Effector memory CD8-positive, alpha-beta T cell (primary cell): ENCODE measurements around the gene OR5C1.

Experiments used
- ATAC-seq: fragments of 150-1000 bp; cut with Tn5 transposase; replicated peaks from 2 replicates; pipeline ENCODE4 v1.10.0; 2021; ENCODE audit warnings: mild to moderate bottlenecking, moderate library complexity
- DNase-seq, 3 experiments: peaks; one replicate each; pipeline ENCODE4 v3.0.0; 2021
- H3K27ac Mint-ChIP-seq, 2 donors: one replicate each; pipeline ENCODE4 v1.8.0; 2022; ENCODE audit warnings: mild to moderate bottlenecking in 2 of 2, mixed read lengths in 2 of 2, moderate library complexity in 2 of 2
- H3K27me3 Mint-ChIP-seq, 2 donors: one replicate each; pipeline ENCODE4 v1.8.0; 2022; ENCODE audit warnings: mixed read lengths in 2 of 2
- H3K36me3 Mint-ChIP-seq: one replicate; pipeline ENCODE4 v1.8.0; 2022; ENCODE audit warnings: mild to moderate bottlenecking, moderate library complexity, mixed read lengths; ENCODE audit not compliant: insufficient read depth
- H3K4me1 Mint-ChIP-seq, 2 donors: one replicate each; pipeline ENCODE4 v1.8.0; 2022; ENCODE audit warnings: low read depth in 2 of 2, mixed read lengths in 2 of 2
- H3K4me3 Mint-ChIP-seq, 2 donors: one replicate each; pipeline ENCODE4 v1.8.0; 2022; ENCODE audit warnings: mild to moderate bottlenecking in 2 of 2, mixed read lengths in 2 of 2, moderate library complexity in 2 of 2
- H3K9me3 Mint-ChIP-seq, 2 donors: one replicate each; pipeline ENCODE4 v1.8.0; 2022; ENCODE audit warnings: mixed read lengths in 2 of 2
- total RNA-seq, 9 experiments: gene quantifications; one replicate each; lab custom pipeline; 2026; lab: John Stamatoyannopoulos, UW

Gene OR5C1
- 0 reads per million in 9 experiments for total RNA-seq

DNA sequence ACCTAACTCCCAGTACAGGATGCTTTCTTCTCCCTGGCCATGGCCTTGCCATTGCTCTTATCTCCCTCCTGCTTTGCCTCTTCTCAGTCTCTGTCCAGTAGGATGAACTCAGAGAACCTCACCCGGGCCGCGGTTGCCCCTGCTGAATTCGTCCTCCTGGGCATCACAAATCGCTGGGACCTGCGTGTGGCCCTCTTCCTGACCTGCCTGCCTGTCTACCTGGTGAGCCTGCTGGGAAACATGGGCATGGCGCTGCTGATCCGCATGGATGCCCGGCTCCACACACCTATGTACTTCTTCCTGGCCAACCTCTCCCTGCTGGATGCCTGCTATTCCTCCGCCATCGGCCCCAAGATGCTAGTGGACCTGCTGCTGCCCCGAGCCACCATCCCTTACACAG is at the start of gene OR5C1:
Gene OR5C1 (plus strand): TSS at position 103 of the 400 bp plus-strand sequence. CDS start 0 bp downstream, at position 103.
- no peaks in the 10 kb centered on the region for H3K4me1 Mint-ChIP-seq
- no peaks in the 10 kb centered on the region for H3K9me3 Mint-ChIP-seq
- no peak within 1 kb of the TSS for H3K4me3 Mint-ChIP-seq
- H3K36me3 Mint-ChIP-seq: peaks cover 3% of the 10 kb centered on the region
- ATAC-seq (no peak), DNase-seq (no peak)
- H3K27me3 Mint-ChIP-seq: no peaks in the 10 kb centered on the region
- H3K27ac Mint-ChIP-seq: no peak within 1 kb of the TSS

DNA sequence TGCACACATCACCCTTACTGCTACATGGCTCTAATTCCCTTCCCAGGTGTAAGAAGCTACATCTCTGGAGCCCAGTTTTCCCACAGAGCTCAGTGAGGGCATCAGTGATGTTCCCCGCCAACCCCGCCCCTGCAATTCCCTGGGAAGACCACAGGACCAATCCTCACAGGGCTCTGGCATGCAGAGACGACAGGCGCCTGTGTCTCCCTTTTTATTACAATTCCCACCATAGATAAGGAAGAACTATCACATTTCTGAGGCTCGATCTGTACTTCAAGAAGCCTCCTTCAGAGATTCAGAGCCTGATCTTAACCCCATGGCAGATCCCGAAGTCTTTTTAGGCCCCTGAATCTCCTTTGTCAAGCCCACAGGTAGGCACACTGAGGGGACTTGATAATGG is 46.7 kb upstream of the OR5C1 start, which contains the start of gene OR1L6:
Gene OR1L6 (plus strand): TSS at position 301 of the 400 bp plus-strand sequence. CDS start 7,545 bp downstream, outside the sequence.
- Mint-ChIP-seq H3K36me3 (no peaks in the 10 kb centered on the region), H3K9me3 (no peaks in the 10 kb centered on the region)
- ATAC-seq: no peak

DNA sequence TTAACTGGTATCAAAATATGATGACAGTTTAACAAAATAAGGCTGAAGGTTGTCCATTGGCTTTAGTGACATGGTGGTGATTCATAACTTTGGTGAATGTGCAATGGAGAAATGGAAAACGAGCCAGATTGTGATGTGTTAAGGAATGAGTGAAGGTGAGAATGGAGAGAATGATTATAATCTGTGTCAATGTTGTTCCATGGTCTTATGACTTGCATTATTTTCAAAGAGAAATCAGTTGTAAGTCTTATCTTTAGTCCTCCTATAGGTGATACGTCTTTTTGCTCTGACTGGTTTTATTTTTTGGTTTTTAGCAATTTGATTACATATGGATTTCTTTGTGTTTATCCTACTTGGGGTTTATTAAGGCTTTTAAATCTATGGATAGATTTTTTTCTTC is 33.9 kb upstream of the OR5C1 start:
- no peaks in the 10 kb centered on the region for H3K36me3 Mint-ChIP-seq
- DNase-seq (no peak), ATAC-seq (no peak)
- H3K4me3 Mint-ChIP-seq: no peak overlapping the region
- H3K4me1 Mint-ChIP-seq: no peaks in the 10 kb centered on the region
- H3K9me3 Mint-ChIP-seq: peaks cover 6 to 26% of the 10 kb centered on the region in 2 donors
- no peak overlapping the region for H3K27ac Mint-ChIP-seq
- H3K27me3 Mint-ChIP-seq: peaks cover 20 to 31% of the 10 kb centered on the region in 2 donors

More for the DNA sequence above, 46.7 kb upstream of the OR5C1 start, which contains the start of gene OR1L6:
- no peak within 1 kb of the TSS for H3K4me3 Mint-ChIP-seq
- H3K27me3 Mint-ChIP-seq: peaks cover 0 to 5% of the 10 kb centered on the region in 2 donors
- no peak within 1 kb of the TSS for H3K27ac Mint-ChIP-seq
- no peak for DNase-seq
- H3K4me1 Mint-ChIP-seq: no peaks in the 10 kb centered on the region

DNA sequence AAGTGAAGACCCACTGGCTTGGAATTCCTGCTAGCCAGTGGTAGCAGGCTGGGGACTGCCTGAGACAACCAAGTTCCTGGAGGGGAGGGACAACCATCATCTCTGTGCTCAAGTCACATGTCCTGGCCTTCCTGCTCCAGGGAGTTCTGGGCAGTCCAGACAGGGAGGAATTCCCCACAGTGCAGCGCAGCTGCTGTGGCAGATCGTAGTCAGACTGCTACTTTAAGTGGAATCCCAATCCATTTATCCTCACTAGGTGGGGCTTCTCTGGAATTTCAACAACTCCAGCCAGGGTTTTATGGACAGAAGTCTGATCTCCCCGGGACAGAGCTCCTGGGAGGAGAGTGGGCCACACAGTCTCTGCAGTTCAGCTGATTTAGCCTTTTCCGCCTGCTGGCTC is 20.9 kb upstream of the OR5C1 start:
- peaks cover 10 to 35% of the 10 kb centered on the region in 2 donors for H3K27me3 Mint-ChIP-seq
- no peaks in the 10 kb centered on the region for H3K4me1 Mint-ChIP-seq
- H3K36me3 Mint-ChIP-seq: no peaks in the 10 kb centered on the region
- DNase-seq (no peak), ATAC-seq (no peak)
- no peak overlapping the region for H3K27ac Mint-ChIP-seq
- no peak overlapping the region for H3K4me3 Mint-ChIP-seq
- peaks cover 7 to 11% of the 10 kb centered on the region in 2 donors for H3K9me3 Mint-ChIP-seq

DNA sequence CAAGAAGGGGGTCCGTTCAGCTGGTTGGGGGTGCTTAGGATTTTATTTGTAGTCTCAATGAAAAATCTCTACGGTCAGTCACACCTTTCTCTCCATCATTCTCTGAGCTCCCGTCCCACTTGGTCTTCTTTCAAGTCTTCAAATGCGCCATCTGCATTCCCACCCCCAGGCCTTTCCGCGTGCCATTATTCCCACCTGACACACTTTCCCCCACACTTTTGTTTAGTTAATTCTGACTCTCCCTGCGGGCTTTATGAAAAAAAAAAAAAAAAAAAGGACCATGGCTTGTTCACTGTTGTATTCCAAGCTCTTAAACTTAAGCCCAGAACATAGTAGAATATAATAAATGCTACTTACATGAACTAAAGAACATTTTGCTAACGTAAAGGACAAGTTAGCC is 11.7 kb upstream of the OR5C1 start:
- Mint-ChIP-seq H3K27ac (no peak overlapping the region), H3K27me3 (peaks cover 0 to 13% of the 10 kb centered on the region in 2 donors)

DNA sequence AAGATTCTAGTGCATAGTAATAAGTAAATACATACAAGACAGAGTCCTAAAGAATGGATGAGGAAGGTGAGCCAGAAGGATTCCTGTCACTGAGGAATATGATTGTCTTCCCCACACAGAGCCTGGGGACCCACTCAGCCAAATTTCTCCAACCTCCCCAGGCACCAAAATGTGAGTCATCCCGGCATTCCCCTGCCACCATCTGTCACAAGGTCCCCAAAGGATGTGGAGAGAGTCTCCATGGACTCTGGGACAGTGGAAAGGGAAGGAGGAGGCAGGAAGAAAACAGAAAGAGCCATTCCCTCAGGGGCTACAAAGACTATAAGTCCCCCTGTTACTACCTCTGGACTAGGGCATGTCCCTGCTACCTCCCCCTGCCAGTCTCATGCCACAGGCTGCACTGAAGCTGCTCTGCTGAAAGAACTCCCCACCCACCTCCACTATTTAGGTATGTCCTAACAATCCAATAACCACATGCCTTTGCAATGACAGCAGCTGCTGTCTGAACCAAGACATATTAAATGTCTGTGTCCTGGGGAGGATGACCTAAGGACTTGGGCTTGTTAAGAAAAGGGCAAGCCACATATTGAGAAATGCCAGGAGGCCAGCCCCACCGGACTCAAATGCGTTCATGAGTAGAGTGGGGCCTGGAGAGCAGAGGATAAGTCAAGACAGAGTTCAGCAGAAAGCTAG is 10.7 kb upstream of the OR5C1 start:
- DNase-seq: no peak

More for the DNA sequence above, 11.7 kb upstream of the OR5C1 start:
- ATAC-seq: no peak
- peaks cover 0 to 6% of the 10 kb centered on the region in 2 donors for H3K9me3 Mint-ChIP-seq
- H3K4me1 Mint-ChIP-seq: no peaks in the 10 kb centered on the region
- no peak overlapping the region for H3K4me3 Mint-ChIP-seq
- no peaks in the 10 kb centered on the region for H3K36me3 Mint-ChIP-seq
- no peak for DNase-seq

DNA sequence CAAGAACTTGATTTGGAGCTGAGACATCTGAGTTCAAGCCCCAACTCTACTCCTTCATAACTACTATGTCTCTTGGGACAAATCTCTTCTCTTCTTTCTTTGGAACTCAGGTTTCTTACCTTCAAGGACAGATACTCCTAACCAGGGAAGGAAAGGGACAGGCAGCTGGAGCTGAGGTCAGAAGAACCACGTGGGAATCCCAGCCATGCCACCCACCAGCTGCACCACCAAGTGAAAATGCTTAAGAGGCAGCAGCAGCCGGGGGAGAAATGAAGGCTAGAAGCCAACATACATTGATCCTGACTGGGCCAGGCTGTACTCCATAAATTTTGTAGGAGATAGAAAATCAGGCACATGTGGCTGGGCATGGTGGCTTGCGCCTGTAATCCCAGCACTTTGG is 9.6 kb upstream of the OR5C1 start:
- no peaks in the 10 kb centered on the region for H3K4me1 Mint-ChIP-seq
- no peak overlapping the region for H3K27ac Mint-ChIP-seq
- peaks cover 0 to 11% of the 10 kb centered on the region in 2 donors for H3K27me3 Mint-ChIP-seq
- no peaks in the 10 kb centered on the region for H3K36me3 Mint-ChIP-seq
- ATAC-seq (no peak), DNase-seq (no peak)
- no peak overlapping the region for H3K4me3 Mint-ChIP-seq
- H3K9me3 Mint-ChIP-seq: no peaks in the 10 kb centered on the region

More for the DNA sequence above, 10.7 kb upstream of the OR5C1 start:
- ATAC-seq: no peak
- H3K4me1 Mint-ChIP-seq: no peaks in the 10 kb centered on the region
- H3K4me3 Mint-ChIP-seq: no peak overlapping the region
- no peak overlapping the region for H3K27ac Mint-ChIP-seq
- H3K27me3 Mint-ChIP-seq: peaks cover 0 to 11% of the 10 kb centered on the region in 2 donors
- H3K36me3 Mint-ChIP-seq: no peaks in the 10 kb centered on the region
- peaks cover 0 to 6% of the 10 kb centered on the region in 2 donors for H3K9me3 Mint-ChIP-seq

DNA sequence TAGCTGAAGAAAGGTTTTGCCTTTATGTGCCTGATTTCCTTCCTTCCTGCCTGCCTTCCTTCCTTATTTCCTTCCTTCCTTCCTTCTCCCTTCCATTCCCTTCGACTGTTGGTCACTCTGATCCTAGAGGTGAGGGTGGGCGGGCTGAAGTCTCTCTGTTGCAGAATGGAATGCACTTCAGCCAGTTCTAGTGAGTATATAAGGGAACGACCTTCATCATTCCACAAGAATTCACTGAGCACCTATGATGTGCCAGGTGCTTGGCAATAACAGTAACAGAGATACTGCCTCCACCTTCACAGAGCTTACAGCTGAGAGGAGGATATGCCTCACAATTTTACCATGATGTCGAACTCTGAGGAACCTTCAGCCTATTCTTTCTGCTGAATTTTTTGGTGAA is 8.7 kb upstream of the OR5C1 start:
- H3K4me3 Mint-ChIP-seq: no peak overlapping the region
- no peaks in the 10 kb centered on the region for H3K4me1 Mint-ChIP-seq

DNA sequence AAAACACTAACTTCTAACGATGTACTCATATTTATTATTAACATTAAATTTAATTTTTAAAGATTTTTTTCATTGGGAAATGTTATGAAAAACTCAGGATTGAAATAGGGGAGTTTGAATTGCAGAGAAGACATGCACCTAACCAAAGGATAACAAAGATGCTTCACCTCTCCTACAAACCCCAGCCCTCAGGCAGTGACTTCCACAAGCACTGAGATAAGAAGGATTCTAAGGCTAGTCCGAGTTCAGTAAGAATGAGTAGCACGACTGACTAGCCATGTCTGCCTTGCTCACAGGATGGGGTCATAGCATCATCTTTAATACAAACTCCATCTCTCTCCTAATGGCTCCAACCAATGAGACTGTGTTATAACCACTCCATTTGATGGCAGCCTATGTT is 7.1 kb upstream of the OR5C1 start:
- no peak for ATAC-seq
- Mint-ChIP-seq H3K27ac (no peak overlapping the region), H3K4me1 (no peaks in the 10 kb centered on the region), H3K36me3 (peaks cover 3% of the 10 kb centered on the region), H3K4me3 (no peak overlapping the region), H3K9me3 (no peaks in the 10 kb centered on the region), H3K27me3 (peaks cover 0 to 11% of the 10 kb centered on the region in 2 donors)
- no peak for DNase-seq

More for the DNA sequence above, 8.7 kb upstream of the OR5C1 start:
- Mint-ChIP-seq H3K27ac (no peak overlapping the region), H3K36me3 (peaks cover 3% of the 10 kb centered on the region), H3K27me3 (peaks cover 0 to 11% of the 10 kb centered on the region in 2 donors), H3K9me3 (no peaks in the 10 kb centered on the region)
- DNase-seq: no peak
- ATAC-seq: no peak

DNA sequence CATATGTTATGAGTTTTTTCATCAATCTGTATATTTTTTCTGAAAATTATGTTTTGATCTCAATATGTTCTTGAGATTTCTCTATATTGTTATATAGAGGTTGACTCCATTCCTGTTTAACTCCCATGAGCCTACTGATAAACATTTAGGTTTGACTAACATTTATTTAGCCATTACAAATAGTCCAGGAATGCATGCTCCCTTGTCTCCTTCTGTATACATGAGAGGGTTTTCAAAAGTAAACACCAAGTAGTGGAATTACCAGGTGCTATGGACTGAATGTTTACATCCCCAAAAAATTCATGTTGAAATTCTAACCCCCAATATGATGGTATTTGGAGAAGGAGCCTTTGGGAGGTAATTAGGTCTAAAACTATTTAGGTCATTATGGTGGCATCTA is 3.5 kb upstream of the OR5C1 start:
- no peak overlapping the region for H3K27ac Mint-ChIP-seq
- no peak overlapping the region for H3K4me3 Mint-ChIP-seq
- DNase-seq: no peak
- no peaks in the 10 kb centered on the region for H3K27me3 Mint-ChIP-seq
- H3K9me3 Mint-ChIP-seq: no peaks in the 10 kb centered on the region
- no peak for ATAC-seq
- H3K4me1 Mint-ChIP-seq: no peaks in the 10 kb centered on the region
- peaks cover 3% of the 10 kb centered on the region for H3K36me3 Mint-ChIP-seq

DNA sequence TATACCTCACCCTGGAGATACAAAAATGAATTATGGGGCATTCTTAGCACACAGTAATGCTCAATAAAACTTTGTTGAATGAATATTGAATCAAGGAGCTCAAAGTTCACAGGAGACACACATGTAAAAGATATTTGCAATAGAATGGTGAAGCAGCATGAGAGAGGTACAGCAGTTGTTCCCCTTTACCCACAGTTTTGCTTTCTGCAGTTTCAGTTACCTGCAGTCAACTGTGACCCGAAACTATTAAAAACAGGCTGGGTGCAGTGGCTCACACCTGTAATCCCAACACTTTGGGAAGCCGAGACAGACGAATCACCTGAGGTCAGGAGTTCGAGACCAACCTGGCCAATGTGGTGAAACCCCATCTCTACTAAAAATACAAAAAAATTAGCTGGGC is 2.4 kb upstream of the OR5C1 start:
- no peaks in the 10 kb centered on the region for H3K4me1 Mint-ChIP-seq
- no peak overlapping the region for H3K27ac Mint-ChIP-seq
- H3K4me3 Mint-ChIP-seq: no peak overlapping the region
- H3K9me3 Mint-ChIP-seq: no peaks in the 10 kb centered on the region
- no peaks in the 10 kb centered on the region for H3K27me3 Mint-ChIP-seq
- no peak for ATAC-seq
- no peak for DNase-seq
- peaks cover 3% of the 10 kb centered on the region for H3K36me3 Mint-ChIP-seq

DNA sequence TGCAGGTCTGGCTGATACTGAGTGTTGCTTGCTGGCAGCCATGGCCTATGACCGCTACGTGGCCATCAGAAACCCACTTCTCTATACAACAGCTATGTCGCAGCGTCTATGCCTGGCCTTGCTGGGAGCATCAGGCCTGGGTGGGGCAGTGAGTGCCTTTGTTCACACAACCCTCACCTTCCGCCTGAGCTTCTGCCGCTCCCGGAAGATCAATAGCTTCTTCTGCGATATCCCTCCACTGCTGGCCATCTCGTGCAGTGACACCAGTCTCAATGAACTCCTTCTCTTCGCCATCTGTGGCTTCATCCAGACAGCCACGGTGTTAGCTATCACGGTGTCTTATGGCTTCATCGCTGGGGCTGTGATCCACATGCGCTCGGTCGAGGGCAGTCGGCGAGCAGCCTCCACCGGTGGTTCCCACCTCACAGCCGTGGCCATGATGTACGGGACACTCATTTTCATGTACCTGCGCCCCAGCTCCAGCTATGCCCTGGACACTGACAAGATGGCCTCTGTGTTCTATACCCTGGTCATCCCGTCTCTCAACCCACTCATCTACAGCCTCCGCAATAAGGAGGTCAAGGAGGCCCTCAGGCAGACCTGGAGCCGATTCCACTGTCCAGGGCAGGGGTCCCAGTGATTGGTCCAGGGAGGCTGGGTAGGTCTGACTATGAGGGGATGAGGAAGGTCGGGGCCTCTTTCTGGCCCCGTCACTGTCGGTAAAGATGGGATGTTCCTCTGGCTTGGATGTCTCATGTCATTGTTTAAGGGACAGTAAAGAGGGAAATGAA is 718 bp downstream of the OR5C1 start:
- no peaks in the 10 kb centered on the region for H3K4me1 Mint-ChIP-seq

DNA sequence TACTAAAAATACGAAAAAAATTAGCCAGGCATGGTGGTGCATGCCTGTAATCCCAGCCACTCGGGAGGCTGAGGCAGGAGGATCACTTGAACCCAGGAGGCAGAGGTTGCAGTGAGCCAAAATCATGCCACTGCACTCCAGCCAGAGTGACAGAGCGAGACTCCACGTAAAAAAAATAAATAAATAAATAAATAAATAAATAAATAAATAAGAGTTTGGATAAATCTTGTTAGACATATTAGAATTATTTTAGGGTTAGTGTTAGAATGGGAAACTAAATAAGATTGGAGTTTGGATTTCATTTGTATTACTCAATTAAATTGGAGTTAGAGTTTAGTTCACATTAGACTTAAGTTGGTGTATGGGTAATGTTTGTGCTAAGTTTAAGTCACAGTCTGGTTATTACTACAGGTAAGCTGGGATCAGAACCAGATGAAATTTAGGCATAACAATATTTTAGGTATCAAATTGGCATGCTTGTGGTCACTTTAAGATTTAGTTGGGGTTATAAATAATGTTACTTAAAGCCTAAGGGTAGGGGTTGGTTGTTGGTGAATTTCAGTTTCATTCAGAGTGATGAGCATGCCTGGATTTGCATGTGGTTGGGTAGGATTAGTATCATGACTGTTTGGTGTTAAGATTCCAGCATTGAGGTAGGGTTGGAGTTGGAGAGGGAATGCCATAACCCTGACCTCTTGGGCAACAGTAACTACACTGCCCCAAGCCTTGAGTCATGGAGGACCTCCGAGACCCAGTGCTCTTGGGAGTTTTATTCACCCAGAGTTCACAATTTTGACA is 3.3 kb downstream of the OR5C1 start:
- Mint-ChIP-seq H3K4me3 (no peak overlapping the region), H3K27me3 (no peaks in the 10 kb centered on the region), H3K36me3 (no peaks in the 10 kb centered on the region), H3K27ac (no peak overlapping the region), H3K4me1 (no peaks in the 10 kb centered on the region), H3K9me3 (no peaks in the 10 kb centered on the region)
- DNase-seq (no peak), ATAC-seq (no peak)

More for the DNA sequence above, 718 bp downstream of the OR5C1 start:
- Mint-ChIP-seq H3K27me3 (no peaks in the 10 kb centered on the region), H3K27ac (no peak overlapping the region), H3K4me3 (no peak overlapping the region), H3K36me3 (peaks cover 3% of the 10 kb centered on the region), H3K9me3 (no peaks in the 10 kb centered on the region)
- no peak for ATAC-seq
- no peak for DNase-seq
